Activated naive CD4-positive, alpha-beta T cell treated with anti-CD3 and anti-CD28 coated beads, Interleukin-2, amount 10 ng/mL, durations not matched to agents 7 days and 5 days (primary cell): ENCODE results near the gene PRSS48.
"Not testable (repeated sequence)": the region's sequence is repeated elsewhere in the genome, so short reads cannot be mapped to it uniquely, and the experiment has no call there.

Experiments
- CTCF ChIA-PET: fragments of 350-600 bp; sonication (Branson Sonifier 250); formaldehyde crosslinking; loops from one replicate; lab custom pipeline; 2021; ENCODE audit warnings: antibody characterized with exemption; lab: Charles Lee
- DNase-seq: peaks from one replicate; pipeline ENCODE4 v3.0.0-alpha.2; 2020
- H3K27ac Mint-ChIP-seq: one replicate; pipeline ENCODE4 v1.8.0; 2021; ENCODE audit warnings: mild to moderate bottlenecking, moderate library complexity, mixed read lengths
- H3K27me3 Mint-ChIP-seq: one replicate; pipeline ENCODE4 v1.8.0; 2021; ENCODE audit warnings: mild to moderate bottlenecking, mixed read lengths
- H3K36me3 Mint-ChIP-seq: one replicate; pipeline ENCODE4 v1.8.0; 2021; ENCODE audit warnings: mixed read lengths
- H3K4me1 Mint-ChIP-seq: one replicate; pipeline ENCODE4 v1.8.0; 2021; ENCODE audit warnings: mixed read lengths
- H3K4me3 Mint-ChIP-seq: one replicate; pipeline ENCODE4 v1.8.0; 2021; ENCODE audit warnings: mild to moderate bottlenecking, moderate library complexity, mixed read lengths
- H3K9me3 Mint-ChIP-seq: one replicate; pipeline ENCODE4 v1.8.0; 2021; ENCODE audit warnings: mixed read lengths

PRSS48 gene, protein sequence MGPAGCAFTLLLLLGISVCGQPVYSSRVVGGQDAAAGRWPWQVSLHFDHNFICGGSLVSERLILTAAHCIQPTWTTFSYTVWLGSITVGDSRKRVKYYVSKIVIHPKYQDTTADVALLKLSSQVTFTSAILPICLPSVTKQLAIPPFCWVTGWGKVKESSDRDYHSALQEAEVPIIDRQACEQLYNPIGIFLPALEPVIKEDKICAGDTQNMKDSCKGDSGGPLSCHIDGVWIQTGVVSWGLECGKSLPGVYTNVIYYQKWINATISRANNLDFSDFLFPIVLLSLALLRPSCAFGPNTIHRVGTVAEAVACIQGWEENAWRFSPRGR

DNA sequence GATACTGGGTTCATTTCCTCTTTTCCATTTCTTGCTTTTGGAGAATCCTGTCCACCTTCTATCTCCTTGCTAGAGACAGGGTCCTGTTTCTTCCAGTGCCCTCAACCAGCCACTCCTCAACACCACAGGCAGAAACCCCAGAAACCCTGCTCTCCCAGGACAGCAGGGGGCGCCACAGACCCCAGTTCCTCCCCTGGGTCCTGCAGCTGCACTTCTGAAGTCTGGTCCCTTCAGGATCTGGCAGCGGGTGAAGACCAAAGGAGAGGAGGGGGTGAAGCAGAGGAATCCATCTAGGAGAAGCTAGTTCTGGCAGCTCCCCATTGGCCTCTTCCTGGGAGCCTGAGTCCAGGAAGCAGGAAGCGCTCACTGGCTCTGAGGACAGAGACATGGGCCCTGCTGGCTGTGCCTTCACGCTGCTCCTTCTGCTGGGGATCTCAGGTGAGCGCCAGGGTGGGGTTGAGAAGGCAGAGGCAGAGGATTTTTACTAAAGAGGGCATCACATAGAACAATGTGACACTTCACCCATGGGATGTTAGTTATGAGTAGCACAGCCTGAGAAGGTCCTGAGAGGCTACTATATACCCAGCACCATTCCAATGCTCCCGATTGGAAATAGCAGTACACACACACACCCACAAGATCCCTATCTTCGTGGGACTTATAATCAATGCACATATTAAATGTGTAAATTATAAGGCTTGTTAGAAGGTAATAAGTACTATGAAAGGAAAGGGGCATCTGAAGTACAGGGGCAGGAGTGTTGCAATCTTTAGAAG lies at the start of gene PRSS48:
TSS of gene PRSS48 (plus strand) at position 375 of the 776 bp plus-strand sequence. CDS start at position 387, 12 bp downstream.
- H3K27ac Mint-ChIP-seq, result no peak within 1 kb of the TSS
- H3K9me3 Mint-ChIP-seq, result no peaks in the 10 kb centered on the region
- H3K27me3 Mint-ChIP-seq, result peaks cover 9% of the 10 kb centered on the region
- no peaks in the 10 kb centered on the region for H3K4me1 Mint-ChIP-seq
- no peaks in the 10 kb centered on the region for H3K36me3 Mint-ChIP-seq
- no peak within 1 kb of the TSS for H3K4me3 Mint-ChIP-seq
- DNase-seq, result peak; percentile 64
- CTCF ChIA-PET, result interaction anchor here (0.6 to 1.4 kb wide), 7 partner anchors 8 to 370 kb away, joined by 3 to 5 read pairs (median 4); no protein-coding TSS in a partner anchor

DNA sequence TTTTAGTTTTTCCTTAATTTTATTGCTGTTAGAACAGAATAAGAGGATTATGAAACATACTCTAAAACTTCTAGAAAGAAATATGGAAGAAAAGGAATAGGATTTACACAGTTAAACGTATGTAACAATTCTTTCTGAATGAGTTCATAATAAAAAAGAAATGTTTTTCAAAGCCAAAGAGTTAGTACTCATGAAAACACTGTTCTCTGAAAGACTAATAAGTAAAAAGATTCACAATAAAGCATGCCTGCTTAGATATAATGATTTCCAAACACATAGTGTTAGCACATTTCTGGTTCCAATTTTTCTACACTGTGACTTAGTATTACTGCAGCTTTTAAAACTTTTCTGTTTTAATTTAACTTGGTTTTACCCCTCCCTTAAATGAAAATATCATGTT lies 49.8 kb upstream of the PRSS48 start:
- DNase-seq, result no peak
- CTCF ChIA-PET, result no interaction called here
- Mint-ChIP-seq H3K9me3 (no peaks in the 10 kb centered on the region), H3K4me1 (no peaks in the 10 kb centered on the region), H3K4me3 (no peak overlapping the region), H3K36me3 (no peaks in the 10 kb centered on the region), H3K27ac (no peak overlapping the region), H3K27me3 (peaks cover 5% of the 10 kb centered on the region)

- DNase-seq, result no peak
- H3K27me3 Mint-ChIP-seq, result peaks cover 5% of the 10 kb centered on the region
- H3K9me3 Mint-ChIP-seq, result no peaks in the 10 kb centered on the region
- no peaks in the 10 kb centered on the region for H3K4me1 Mint-ChIP-seq
- H3K27ac Mint-ChIP-seq, result no peak overlapping the region
- no peaks in the 10 kb centered on the region for H3K36me3 Mint-ChIP-seq
- no peak overlapping the region for H3K4me3 Mint-ChIP-seq
- CTCF ChIA-PET, result no interaction called here
Measured at GRCh38 chr4:151227731-151228130, 49.2 kb upstream of the PRSS48 start.

DNA sequence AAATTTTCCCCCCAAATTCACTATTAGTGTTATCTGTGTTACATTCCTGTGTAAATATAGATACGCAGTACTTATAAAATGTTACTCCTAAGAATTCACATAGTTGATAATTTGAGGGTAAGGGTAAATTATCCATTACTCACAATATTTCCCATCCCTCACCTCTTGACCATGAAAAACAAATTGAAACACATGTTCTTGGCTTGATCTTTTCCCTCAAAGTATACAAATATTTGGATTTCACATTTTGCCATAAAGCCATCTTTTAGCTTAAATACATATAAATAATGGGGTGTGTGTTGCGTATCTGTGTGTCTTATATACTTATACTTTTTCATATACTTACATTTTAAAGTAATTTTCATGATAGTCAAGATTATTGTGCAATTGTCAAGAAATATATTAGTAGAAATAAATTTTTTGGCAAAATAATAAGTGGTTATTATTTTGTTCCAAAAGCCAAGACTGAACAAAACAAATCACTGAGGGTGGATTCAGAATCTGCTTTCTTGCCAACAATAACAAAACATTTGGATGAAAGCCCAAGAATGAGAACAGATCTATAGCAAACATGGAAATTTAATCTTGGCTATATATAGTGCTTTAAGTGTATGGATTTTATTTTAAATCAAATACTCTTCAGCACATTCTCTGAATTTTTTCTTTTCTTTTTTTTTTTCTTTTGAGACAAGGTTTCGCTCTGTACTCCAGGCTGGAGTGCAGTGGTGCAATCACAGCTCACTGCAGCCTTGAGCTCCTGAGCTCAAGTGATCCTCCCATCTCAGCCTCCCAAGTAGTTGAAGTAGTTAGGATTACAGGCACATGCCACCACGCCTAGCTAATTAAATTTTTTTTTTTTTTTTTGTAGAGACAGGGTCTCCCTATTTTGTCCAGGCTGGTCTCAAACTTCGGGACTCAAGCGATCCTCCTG lies 48.5 kb upstream of the PRSS48 start:
- no peaks in the 10 kb centered on the region for H3K36me3 Mint-ChIP-seq
- H3K27ac Mint-ChIP-seq, result no peak overlapping the region
- no peaks in the 10 kb centered on the region for H3K9me3 Mint-ChIP-seq
- H3K27me3 Mint-ChIP-seq, result peaks cover 5% of the 10 kb centered on the region
- DNase-seq, result no peak
- CTCF ChIA-PET, result no interaction called here
- H3K4me1 Mint-ChIP-seq, result no peaks in the 10 kb centered on the region
- H3K4me3 Mint-ChIP-seq, result no peak overlapping the region

DNA sequence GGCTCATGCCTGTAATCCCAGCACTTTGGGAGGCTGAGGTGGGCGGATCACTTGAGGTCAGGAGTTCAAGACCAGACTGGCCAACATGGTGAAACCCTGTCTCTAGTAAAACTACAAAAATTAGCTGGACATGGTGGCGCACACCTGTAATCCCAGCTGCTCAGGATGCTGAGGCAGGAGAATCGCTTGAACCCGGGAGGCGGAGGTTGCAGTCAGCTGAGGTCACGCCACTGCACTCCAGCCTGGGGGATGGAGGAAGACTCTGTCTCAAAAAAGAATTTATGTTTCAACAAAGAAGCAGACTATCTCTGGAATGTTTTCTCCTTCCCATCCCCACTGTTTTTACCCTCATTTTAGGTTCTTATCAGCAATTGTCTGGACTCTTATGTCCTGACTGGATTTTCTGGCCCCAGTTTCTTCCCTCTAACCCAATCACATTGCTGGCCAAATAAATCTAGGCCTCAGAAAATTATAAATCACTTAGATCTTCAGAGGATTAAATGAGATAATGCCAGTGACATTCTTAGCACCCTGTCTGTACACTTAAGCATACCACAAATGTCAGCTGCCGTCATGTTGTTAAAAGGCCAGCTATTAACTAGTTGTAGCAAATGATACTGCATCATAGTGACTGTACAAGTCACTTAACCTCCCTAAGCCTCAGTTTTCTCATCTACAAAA lies 44.9 kb upstream of the PRSS48 start:
- Mint-ChIP-seq H3K4me3 (no peak overlapping the region), H3K9me3 (no peaks in the 10 kb centered on the region), H3K36me3 (no peaks in the 10 kb centered on the region), H3K27ac (no peak overlapping the region), H3K4me1 (no peaks in the 10 kb centered on the region), H3K27me3 (peaks cover 5% of the 10 kb centered on the region)
- CTCF ChIA-PET, result no interaction called here
- no peak for DNase-seq

DNA sequence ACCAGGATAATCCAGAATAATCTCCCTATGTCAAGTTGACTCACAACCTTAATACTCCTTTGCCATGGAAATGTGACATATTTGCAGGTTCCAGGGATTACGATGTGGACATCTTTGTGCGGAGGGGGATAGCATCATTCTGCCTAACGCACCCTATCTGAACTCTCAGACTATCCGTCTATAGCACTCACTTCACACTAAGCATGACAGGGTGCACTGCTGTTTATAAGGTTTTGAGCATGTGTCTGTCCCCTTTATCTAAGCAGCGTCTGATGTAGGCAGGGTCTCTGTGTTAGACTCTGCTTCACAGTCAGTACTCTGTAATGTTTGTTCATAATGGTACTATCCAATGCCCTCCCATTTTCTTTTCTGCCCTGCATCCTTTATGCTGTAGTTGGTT lies 43.4 kb upstream of the PRSS48 start:
- CTCF ChIA-PET, result no interaction called here
- Mint-ChIP-seq H3K27me3 (peaks cover 5% of the 10 kb centered on the region), H3K27ac (no peak overlapping the region), H3K9me3 (no peaks in the 10 kb centered on the region), H3K4me3 (no peak overlapping the region), H3K36me3 (no peaks in the 10 kb centered on the region), H3K4me1 (no peaks in the 10 kb centered on the region)
- no peak for DNase-seq

GRCh38 chr4:151235373-151235772 lies 41.6 kb upstream of the PRSS48 start:
- CTCF ChIA-PET, result not testable (repeated sequence)

GRCh38 chr4:151236036-151236435 lies 40.9 kb upstream of the PRSS48 start:
- Mint-ChIP-seq H3K4me3 (no peak overlapping the region), H3K9me3 (no peaks in the 10 kb centered on the region), H3K36me3 (no peaks in the 10 kb centered on the region), H3K4me1 (no peaks in the 10 kb centered on the region), H3K27ac (no peak overlapping the region), H3K27me3 (peaks cover 4% of the 10 kb centered on the region)
- CTCF ChIA-PET, result no interaction called here
- DNase-seq, result no peak

More at GRCh38 chr4:151235373-151235772, 41.6 kb upstream of the PRSS48 start:
- not testable (repeated sequence) for H3K4me3 Mint-ChIP-seq, H3K9me3 Mint-ChIP-seq, H3K4me1 Mint-ChIP-seq, H3K36me3 Mint-ChIP-seq, H3K27ac Mint-ChIP-seq, H3K27me3 Mint-ChIP-seq, DNase-seq

DNA sequence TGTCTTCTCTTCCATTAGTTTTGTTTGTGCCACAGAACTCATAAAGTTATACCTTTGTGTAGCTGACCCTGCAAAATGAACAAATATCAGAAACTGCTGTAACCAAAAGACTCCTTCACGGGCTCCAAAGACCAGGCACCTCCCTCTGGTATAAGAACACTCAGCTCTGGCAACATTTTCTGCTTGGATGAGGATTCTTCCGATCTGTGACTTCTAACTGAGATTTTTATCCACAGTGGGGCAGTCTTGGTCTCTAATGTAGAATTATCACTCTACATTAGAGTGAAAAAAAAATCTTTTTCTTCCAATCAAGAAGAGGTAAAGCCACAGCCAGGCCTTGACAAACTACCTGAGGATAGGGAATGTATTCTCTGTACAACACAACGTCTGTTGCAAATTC lies 38.5 kb upstream of the PRSS48 start:
- H3K36me3 Mint-ChIP-seq, result no peaks in the 10 kb centered on the region
- H3K4me3 Mint-ChIP-seq, result no peak overlapping the region
- H3K4me1 Mint-ChIP-seq, result no peaks in the 10 kb centered on the region
- no peak for DNase-seq
- H3K27me3 Mint-ChIP-seq, result peaks cover 4% of the 10 kb centered on the region
- no peak overlapping the region for H3K27ac Mint-ChIP-seq
- CTCF ChIA-PET, result no interaction called here
- no peaks in the 10 kb centered on the region for H3K9me3 Mint-ChIP-seq

GRCh38 chr4:151239608-151240007 lies 37.4 kb upstream of the PRSS48 start:
- Mint-ChIP-seq H3K27ac (no peak overlapping the region), H3K4me3 (no peak overlapping the region), H3K36me3 (no peaks in the 10 kb centered on the region), H3K9me3 (no peaks in the 10 kb centered on the region), H3K27me3 (peaks cover 4% of the 10 kb centered on the region), H3K4me1 (no peaks in the 10 kb centered on the region)
- CTCF ChIA-PET, result interaction anchor here (1.0 kb wide), 1 partner anchor 28 kb away, joined by 3 read pairs; no protein-coding TSS in a partner anchor
- DNase-seq, result no peak

- H3K9me3 Mint-ChIP-seq, result no peaks in the 10 kb centered on the region
- peaks cover 4% of the 10 kb centered on the region for H3K27me3 Mint-ChIP-seq
- CTCF ChIA-PET, result no interaction called here
- DNase-seq, result no peak
- no peak overlapping the region for H3K4me3 Mint-ChIP-seq
- no peaks in the 10 kb centered on the region for H3K4me1 Mint-ChIP-seq
- no peak overlapping the region for H3K27ac Mint-ChIP-seq
- H3K36me3 Mint-ChIP-seq, result no peaks in the 10 kb centered on the region
Measured at GRCh38 chr4:151242305-151242704, 34.7 kb upstream of the PRSS48 start.

DNA sequence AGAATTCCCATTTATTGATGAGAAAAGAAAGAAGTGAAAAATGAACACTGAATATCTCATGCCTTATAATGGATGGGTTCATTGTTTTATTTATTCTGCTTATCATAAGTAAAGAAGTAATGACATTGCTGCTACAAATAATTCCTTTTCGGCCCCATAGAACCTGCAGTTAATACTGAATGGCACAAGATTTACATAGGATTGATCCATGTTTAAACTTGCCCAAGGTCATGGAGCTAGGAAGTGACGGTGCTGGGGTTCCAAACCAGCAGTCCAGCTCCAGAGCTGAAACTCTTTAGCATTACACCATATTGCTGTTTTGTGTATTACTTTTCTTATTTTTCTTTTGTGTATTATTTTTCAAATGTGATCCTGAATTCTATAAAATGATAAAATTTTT lies 30.2 kb upstream of the PRSS48 start:
- no peak overlapping the region for H3K4me3 Mint-ChIP-seq
- no peaks in the 10 kb centered on the region for H3K36me3 Mint-ChIP-seq
- CTCF ChIA-PET, result no interaction called here
- H3K9me3 Mint-ChIP-seq, result no peaks in the 10 kb centered on the region
- no peaks in the 10 kb centered on the region for H3K4me1 Mint-ChIP-seq
- H3K27ac Mint-ChIP-seq, result no peak overlapping the region
- DNase-seq, result no peak
- no peaks in the 10 kb centered on the region for H3K27me3 Mint-ChIP-seq

DNA sequence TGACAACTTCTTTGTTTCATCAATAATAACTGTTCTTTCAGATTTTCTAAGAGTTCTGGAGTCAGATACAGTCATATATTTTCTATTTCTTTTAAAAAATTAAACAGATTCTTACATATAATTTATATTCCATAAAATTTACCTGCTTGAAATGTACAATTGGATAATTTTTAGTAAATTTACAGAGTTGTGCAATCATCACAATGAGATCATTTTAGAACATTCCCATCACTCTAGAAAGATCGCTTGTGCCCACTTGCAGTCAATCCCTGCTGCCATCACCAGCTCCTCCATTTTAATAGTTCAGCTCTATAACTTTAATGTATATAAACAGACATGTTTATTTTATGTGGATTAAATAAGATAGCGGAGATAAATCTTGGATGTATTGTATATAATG lies 29.6 kb upstream of the PRSS48 start:
- no peaks in the 10 kb centered on the region for H3K36me3 Mint-ChIP-seq
- H3K27me3 Mint-ChIP-seq, result no peaks in the 10 kb centered on the region
- H3K27ac Mint-ChIP-seq, result no peak overlapping the region
- H3K4me1 Mint-ChIP-seq, result no peaks in the 10 kb centered on the region
- CTCF ChIA-PET, result no interaction called here
- no peaks in the 10 kb centered on the region for H3K9me3 Mint-ChIP-seq
- no peak for DNase-seq
- no peak overlapping the region for H3K4me3 Mint-ChIP-seq

- no peaks in the 10 kb centered on the region for H3K36me3 Mint-ChIP-seq
- H3K4me1 Mint-ChIP-seq, result no peaks in the 10 kb centered on the region
- no peaks in the 10 kb centered on the region for H3K9me3 Mint-ChIP-seq
- CTCF ChIA-PET, result no interaction called here
- no peak overlapping the region for H3K27ac Mint-ChIP-seq
- no peaks in the 10 kb centered on the region for H3K27me3 Mint-ChIP-seq
- DNase-seq, result no peak
- H3K4me3 Mint-ChIP-seq, result no peak overlapping the region
Measured at GRCh38 chr4:151248519-151248918, 28.4 kb upstream of the PRSS48 start.
